K562 (cell line): ENCODE results near the gene FKBP1B. TPM values are rescaled to one million over a fixed set of nuclear protein-coding genes. Genes with fewer than 3 reads are reported as not detected.

Source experiments
- CHD2 ChIP-seq: IDR thresholded peaks from 2 replicates; pipeline ENCODE4 v1.6.1; 2011; ENCODE audit warnings: low read depth, low read length
- POLR2AphosphoS5 ChIP-seq: IDR thresholded peaks from 2 replicates; pipeline ENCODE4 v1.6.1; 2011; ENCODE audit warnings: mild to moderate bottlenecking, low read depth, low read length, moderate library complexity; ENCODE audit not compliant: control insufficient read depth, insufficient read depth
- POLR3A ChIP-seq: IDR thresholded peaks from 2 replicates; pipeline ENCODE4 v1.6.1; 2011; ENCODE audit warnings: borderline replicate concordance, mild to moderate bottlenecking, moderate library complexity; ENCODE audit not compliant: insufficient read length, insufficient read depth; ENCODE audit errors: extremely low read depth
- RBM17 ChIP-seq: fragments of 200-400 bp; formaldehyde crosslinking; IDR thresholded peaks from 2 replicates; pipeline ENCODE4 v1.6.1; 2017; ENCODE audit warnings: low read depth, mild to moderate bottlenecking, low read length, borderline replicate concordance
- ZNF175 ChIP-seq: fragments of 200-800 bp; sonication (Bioruptor generic); IDR thresholded peaks from 2 replicates; pipeline ENCODE4 v1.6.1; 2016; ENCODE audit warnings: low read depth, mild to moderate bottlenecking, missing genetic modification characterization, missing compliant biosample characterization
- ZNF512 ChIP-seq: IDR thresholded peaks from 2 replicates; pipeline ENCODE4 v1.6.1; 2016; ENCODE audit warnings: missing genetic modification characterization, missing compliant biosample characterization
- ZNF551 ChIP-seq: fragments of 250-450 bp; sonication (Bioruptor Pico); IDR thresholded peaks from 2 replicates; pipeline ENCODE4 v1.5.0; 2021; ENCODE audit warnings: mild to moderate bottlenecking, moderate library complexity
- polyA plus RNA-seq, 8 experiments: library from polyadenylated mRNA; depleted of rRNA in 4 of 8; stranded (reverse) in 5 of 8; unstranded in 3 of 8; fragments of >200 nt; fragmentation: Nextera tagmentation in 2 of 8; fragmentation: Illumina TruSeq in 1 of 8; extraction: Ambion mirVana in 2 of 8; extraction: Trizol in 1 of 8; gene quantifications; 2 replicates each; pipeline versions ENCODE4 v1.2.1 to v1.2.3, GENCODE V29; 2011 to 2014; ENCODE audit warnings: inconsistent platforms in 1 of 8, missing spikeins in 1 of 8
- total RNA-seq, 7 experiments: library from RNA; depleted of rRNA in 6 of 7; stranded (reverse); fragments of >200 nt in 6 of 7; fragmentation: Illumina TruSeq in 2 of 7; extraction: Trizol in 2 of 7; gene quantifications; 2 replicates each; pipeline versions ENCODE4 v1.2.1 to v1.2.3, GENCODE V29; 2011 to 2021; ENCODE audit warnings: low replicate concordance in 1 of 7
- TF ChIP-seq, protein P1 (sequence below): fragments of 450-650 bp; IDR thresholded peaks from 2 replicates; pipeline ENCODE4 v1.6.1; 2016; ENCODE audit warnings: mild to moderate bottlenecking, moderate library complexity
- TF ChIP-seq, protein P2 (sequence below): fragments of 450-650 bp; IDR thresholded peaks from one replicate; pipeline ENCODE4 v1.6.1; 2018; ENCODE audit warnings: mild to moderate bottlenecking, moderate library complexity; ENCODE audit not compliant: partially characterized antibody
- TF ChIP-seq, protein P3 (sequence below): IDR thresholded peaks from 3 replicates; pipeline ENCODE4 v1.6.1; 2011; ENCODE audit warnings: borderline replicate concordance, mild to moderate bottlenecking; ENCODE audit not compliant: insufficient read length, insufficient read depth

FKBP1B gene
- total and polyA plus RNA-seq, 9 of the 15 experiments (the other 6 are each of a cell fraction or from before 2014, with no cell fraction given), result 0.58 to 9.4 (median 1.6) TPM

DNA sequence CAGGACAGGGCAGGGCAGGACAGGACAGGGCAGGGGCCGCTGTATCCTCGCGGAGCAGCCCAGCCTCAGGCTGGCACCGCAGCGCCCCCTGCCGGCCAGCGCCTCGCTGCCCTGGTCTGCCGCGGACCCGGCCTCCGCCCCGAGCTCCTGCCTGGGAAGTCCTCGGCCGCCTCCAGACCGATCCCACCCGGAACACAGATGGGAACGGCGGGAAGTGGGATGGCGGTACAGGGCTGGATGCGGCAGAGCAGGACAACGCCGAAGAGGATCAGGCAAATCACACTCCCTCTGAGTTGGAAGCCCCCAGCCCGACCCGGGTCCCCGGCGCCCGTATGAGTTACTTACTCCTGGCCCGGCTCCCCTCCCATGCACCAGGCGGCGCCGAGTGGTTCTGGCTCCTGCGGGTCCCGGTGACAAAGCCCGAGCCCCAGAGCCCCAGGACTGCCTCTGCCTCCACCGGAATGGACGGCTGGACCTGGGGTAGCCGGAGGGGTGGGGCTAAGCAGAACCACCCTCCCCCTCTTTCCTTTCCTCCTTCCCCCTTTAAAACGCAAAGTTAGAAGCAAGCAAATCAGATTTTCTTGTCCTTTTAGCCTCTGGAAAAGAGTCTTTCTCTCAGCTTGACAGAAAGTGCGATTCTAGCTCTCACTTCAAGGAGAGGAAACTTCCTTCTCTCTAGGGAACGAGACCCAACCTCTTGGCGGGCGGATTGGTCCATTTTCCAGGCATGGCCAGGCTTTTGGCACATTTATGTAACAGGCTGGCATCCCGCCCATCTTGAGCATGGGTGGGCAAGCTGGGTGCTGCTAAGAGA lies 35.1 kb downstream of the FKBP1B start, which contains the start of gene TP53I3 (continued):
- TF ChIP-seq, protein P1, sequence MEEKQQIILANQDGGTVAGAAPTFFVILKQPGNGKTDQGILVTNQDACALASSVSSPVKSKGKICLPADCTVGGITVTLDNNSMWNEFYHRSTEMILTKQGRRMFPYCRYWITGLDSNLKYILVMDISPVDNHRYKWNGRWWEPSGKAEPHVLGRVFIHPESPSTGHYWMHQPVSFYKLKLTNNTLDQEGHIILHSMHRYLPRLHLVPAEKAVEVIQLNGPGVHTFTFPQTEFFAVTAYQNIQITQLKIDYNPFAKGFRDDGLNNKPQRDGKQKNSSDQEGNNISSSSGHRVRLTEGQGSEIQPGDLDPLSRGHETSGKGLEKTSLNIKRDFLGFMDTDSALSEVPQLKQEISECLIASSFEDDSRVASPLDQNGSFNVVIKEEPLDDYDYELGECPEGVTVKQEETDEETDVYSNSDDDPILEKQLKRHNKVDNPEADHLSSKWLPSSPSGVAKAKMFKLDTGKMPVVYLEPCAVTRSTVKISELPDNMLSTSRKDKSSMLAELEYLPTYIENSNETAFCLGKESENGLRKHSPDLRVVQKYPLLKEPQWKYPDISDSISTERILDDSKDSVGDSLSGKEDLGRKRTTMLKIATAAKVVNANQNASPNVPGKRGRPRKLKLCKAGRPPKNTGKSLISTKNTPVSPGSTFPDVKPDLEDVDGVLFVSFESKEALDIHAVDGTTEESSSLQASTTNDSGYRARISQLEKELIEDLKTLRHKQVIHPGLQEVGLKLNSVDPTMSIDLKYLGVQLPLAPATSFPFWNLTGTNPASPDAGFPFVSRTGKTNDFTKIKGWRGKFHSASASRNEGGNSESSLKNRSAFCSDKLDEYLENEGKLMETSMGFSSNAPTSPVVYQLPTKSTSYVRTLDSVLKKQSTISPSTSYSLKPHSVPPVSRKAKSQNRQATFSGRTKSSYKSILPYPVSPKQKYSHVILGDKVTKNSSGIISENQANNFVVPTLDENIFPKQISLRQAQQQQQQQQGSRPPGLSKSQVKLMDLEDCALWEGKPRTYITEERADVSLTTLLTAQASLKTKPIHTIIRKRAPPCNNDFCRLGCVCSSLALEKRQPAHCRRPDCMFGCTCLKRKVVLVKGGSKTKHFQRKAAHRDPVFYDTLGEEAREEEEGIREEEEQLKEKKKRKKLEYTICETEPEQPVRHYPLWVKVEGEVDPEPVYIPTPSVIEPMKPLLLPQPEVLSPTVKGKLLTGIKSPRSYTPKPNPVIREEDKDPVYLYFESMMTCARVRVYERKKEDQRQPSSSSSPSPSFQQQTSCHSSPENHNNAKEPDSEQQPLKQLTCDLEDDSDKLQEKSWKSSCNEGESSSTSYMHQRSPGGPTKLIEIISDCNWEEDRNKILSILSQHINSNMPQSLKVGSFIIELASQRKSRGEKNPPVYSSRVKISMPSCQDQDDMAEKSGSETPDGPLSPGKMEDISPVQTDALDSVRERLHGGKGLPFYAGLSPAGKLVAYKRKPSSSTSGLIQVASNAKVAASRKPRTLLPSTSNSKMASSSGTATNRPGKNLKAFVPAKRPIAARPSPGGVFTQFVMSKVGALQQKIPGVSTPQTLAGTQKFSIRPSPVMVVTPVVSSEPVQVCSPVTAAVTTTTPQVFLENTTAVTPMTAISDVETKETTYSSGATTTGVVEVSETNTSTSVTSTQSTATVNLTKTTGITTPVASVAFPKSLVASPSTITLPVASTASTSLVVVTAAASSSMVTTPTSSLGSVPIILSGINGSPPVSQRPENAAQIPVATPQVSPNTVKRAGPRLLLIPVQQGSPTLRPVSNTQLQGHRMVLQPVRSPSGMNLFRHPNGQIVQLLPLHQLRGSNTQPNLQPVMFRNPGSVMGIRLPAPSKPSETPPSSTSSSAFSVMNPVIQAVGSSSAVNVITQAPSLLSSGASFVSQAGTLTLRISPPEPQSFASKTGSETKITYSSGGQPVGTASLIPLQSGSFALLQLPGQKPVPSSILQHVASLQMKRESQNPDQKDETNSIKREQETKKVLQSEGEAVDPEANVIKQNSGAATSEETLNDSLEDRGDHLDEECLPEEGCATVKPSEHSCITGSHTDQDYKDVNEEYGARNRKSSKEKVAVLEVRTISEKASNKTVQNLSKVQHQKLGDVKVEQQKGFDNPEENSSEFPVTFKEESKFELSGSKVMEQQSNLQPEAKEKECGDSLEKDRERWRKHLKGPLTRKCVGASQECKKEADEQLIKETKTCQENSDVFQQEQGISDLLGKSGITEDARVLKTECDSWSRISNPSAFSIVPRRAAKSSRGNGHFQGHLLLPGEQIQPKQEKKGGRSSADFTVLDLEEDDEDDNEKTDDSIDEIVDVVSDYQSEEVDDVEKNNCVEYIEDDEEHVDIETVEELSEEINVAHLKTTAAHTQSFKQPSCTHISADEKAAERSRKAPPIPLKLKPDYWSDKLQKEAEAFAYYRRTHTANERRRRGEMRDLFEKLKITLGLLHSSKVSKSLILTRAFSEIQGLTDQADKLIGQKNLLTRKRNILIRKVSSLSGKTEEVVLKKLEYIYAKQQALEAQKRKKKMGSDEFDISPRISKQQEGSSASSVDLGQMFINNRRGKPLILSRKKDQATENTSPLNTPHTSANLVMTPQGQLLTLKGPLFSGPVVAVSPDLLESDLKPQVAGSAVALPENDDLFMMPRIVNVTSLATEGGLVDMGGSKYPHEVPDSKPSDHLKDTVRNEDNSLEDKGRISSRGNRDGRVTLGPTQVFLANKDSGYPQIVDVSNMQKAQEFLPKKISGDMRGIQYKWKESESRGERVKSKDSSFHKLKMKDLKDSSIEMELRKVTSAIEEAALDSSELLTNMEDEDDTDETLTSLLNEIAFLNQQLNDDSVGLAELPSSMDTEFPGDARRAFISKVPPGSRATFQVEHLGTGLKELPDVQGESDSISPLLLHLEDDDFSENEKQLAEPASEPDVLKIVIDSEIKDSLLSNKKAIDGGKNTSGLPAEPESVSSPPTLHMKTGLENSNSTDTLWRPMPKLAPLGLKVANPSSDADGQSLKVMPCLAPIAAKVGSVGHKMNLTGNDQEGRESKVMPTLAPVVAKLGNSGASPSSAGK, result 0 out of 2 replicates have a peak, but pooled peaks have one; percentile 49
- TF ChIP-seq POLR2AphosphoS5 (no peak; the same call in 1 of the 2 replicates), RBM17 (no peak), ZNF512 (tag) (no peak), ZNF175 (no peak), POLR3A (no peak), ZNF551 (no peak), CHD2 (no peak; the same call in 1 of the 2 replicates)
- TF ChIP-seq, protein P2, sequence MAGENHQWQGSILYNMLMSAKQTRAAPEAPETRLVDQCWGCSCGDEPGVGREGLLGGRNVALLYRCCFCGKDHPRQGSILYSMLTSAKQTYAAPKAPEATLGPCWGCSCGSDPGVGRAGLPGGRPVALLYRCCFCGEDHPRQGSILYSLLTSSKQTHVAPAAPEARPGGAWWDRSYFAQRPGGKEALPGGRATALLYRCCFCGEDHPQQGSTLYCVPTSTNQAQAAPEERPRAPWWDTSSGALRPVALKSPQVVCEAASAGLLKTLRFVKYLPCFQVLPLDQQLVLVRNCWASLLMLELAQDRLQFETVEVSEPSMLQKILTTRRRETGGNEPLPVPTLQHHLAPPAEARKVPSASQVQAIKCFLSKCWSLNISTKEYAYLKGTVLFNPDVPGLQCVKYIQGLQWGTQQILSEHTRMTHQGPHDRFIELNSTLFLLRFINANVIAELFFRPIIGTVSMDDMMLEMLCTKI, result no peak
- TF ChIP-seq, protein P3, sequence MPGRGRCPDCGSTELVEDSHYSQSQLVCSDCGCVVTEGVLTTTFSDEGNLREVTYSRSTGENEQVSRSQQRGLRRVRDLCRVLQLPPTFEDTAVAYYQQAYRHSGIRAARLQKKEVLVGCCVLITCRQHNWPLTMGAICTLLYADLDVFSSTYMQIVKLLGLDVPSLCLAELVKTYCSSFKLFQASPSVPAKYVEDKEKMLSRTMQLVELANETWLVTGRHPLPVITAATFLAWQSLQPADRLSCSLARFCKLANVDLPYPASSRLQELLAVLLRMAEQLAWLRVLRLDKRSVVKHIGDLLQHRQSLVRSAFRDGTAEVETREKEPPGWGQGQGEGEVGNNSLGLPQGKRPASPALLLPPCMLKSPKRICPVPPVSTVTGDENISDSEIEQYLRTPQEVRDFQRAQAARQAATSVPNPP, result no peak
